Posterior cingulate gyrus (tissue), 11 donors: ENCODE measurements around the gene PLEKHA6.
"Not testable (repeated sequence)": the region's sequence is repeated elsewhere in the genome, so short reads cannot be mapped to it uniquely, and the experiment has no call there.

ENCODE experiments used
- DNase-seq, 10 donors: peaks; one replicate each; pipeline versions ENCODE4 v3.0.0 to v3.0.0-alpha.2; 2020 to 2021; ENCODE audit warnings: mixed read lengths in 3 of 10
- intact Hi-C: fragments of 100-400 bp; cut with DNase I; formaldehyde crosslinking; loops from one replicate; pipeline ENCODE4 v1.15.1; 2023

Gene PLEKHA6

DNA sequence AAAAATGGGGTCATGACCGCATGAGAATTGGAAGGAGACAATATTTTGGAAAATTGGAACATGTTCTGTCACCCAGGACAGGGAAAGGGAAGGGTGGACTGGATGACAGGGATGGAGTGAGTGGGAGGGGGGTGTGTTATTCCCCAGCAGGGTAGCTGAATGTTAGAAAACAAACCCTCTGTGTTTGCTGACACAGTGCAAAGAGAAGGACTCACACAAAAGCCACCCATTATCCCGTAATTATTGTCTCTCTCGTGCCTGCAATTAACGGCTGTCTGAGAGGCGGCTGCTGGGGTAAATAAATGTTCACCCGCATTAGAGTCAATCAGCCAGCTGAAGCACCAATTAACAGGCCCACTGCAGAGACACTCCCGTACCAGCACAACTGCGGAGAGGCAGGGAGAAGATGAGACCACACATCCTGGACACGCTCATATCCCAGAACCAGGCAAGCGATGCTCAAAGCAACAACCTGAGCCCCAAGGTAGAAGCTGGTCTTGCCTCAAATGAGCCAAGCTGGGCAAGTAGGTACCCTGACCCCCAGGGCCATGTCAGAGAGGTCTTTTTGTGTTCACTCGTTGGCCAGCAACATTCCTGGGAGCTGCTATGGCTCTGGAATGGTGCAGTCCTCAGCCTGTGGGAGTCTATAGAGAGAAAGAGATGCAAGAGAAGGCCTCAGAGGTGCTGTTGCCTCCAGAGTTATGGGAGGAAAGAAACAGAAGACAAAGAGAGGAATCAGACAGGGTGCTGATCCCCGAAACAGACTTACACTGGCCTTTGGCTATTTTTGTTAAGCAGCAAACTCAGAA is 19.4 kb downstream of the PLEKHA6 start:
- DNase-seq = no peak
- intact Hi-C loops = no loop called here

GRCh38 chr1:204339541-204339940 is 20.2 kb downstream of the PLEKHA6 start:
- DNase-seq = no peak

GRCh38 chr1:204338997-204339396 is 20.7 kb downstream of the PLEKHA6 start:
- intact Hi-C loops = no loop called here
- DNase-seq = peak in 1 of 10 donors; percentile 73

More at GRCh38 chr1:204339541-204339940, 20.2 kb downstream of the PLEKHA6 start:
- intact Hi-C loops = no loop called here

DNA sequence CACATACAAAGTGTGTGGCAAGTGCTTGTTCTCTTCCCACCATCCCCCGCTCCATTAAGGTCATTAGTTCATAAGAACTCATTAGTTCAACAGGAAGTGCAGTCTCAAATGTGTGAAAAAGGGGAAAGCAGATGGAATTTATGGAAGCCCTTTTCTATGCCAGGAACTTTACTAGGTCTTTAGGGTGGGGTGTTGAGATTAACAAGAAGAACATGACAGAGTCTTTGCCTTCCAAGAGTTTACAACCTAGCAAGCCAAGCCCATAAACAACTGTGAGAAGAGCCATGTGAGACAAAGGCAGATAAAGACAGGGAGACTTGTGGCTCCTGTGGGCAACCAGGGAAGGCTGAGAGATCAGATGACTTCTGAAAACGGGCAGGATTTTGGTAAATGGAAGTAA is 21.4 kb downstream of the PLEKHA6 start:
- intact Hi-C loops = no loop called here
- no peak for DNase-seq

DNA sequence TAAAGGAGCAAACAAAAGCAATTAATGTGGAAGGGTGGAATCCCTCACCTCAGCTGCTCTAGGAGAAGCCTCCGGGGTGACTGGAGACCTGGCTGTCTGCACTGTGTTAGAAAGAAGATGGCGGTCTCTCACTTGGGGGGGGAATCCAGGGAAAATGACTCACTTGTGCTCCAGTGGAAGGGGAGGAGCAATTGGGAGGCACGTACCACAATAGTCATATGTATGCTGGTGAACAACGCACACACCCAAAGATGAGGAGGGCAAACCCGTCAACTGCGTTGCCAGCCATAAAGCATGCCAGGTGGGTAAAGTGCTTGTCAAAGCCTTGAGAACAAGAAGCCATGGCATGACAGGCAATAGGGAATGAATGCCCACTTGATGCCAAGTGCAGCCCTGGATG is 22.1 kb downstream of the PLEKHA6 start:
- DNase-seq = no peak
- intact Hi-C loops = no loop called here

GRCh38 chr1:204337036-204337429 is 22.7 kb downstream of the PLEKHA6 start:
- no peak for DNase-seq
- intact Hi-C loops = no loop called here

GRCh38 chr1:204336421-204337035 is 23.2 kb downstream of the PLEKHA6 start:
- intact Hi-C loops = no loop called here
- DNase-seq = no peak

DNA sequence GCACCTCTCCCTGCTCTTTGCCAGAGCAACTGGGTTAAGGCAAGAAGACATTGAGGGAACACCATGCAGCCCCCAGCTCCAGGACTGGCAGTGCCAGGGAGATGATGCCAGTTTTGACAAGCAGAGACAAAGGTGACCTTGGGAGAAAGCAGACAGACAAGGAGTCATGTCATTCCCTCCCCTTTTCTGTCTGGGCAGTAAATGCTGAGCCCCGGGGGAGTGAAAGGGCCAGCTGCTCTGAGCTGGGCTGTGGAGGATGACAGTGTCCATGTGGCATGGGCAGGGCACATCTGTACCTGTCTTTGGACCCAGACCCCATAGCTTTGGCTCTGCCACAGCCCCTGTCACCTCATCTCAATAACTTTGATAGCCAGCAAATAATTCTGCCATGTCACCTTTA is 24.2 kb downstream of the PLEKHA6 start:
- no peak for DNase-seq
- intact Hi-C loops = no loop called here

- DNase-seq = no peak
- intact Hi-C loops = no loop called here
These were observed 24.6 kb downstream of the PLEKHA6 start for GRCh38 chr1:204335085-204335484.

DNA sequence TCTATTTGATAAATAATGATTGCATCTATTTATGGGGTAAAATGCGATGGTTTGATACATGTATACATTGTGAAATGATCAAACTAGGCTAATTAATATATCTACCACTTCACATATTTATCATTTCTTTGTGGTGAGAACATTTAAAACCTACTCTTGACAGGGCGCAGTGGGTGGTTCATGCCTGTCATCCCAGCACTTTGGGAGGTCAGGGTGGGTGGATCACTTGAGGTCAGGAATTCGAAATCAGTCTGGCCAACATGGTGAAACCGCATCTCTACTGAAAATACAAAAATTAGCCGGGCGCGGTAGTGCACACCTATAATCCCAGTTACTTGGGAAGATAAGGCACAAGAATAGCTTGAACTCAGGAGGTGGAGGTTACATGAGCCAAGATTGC is 25.3 kb downstream of the PLEKHA6 start:
- intact Hi-C loops = no loop called here
- no peak for DNase-seq

DNA sequence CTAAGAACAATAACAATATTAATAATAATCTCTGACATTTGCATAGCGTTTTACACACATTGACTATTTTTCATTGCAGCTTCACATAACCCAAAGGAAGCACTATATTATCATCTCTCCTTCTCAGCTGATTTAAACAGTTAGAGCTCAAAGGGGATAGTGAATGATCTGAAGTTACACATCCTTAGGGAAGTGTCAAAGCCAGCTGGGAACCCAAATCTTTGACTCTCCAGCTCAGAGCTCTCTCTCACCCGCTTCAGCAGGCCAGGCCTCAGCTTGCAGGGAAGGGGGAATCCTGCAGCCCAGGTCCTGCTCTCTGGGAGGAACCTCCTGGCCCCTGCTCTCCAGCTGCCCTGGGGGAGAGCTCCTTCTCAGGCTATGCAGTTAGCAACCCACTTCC is 26.3 kb downstream of the PLEKHA6 start:
- intact Hi-C loops = no loop called here
- no peak for DNase-seq

DNA sequence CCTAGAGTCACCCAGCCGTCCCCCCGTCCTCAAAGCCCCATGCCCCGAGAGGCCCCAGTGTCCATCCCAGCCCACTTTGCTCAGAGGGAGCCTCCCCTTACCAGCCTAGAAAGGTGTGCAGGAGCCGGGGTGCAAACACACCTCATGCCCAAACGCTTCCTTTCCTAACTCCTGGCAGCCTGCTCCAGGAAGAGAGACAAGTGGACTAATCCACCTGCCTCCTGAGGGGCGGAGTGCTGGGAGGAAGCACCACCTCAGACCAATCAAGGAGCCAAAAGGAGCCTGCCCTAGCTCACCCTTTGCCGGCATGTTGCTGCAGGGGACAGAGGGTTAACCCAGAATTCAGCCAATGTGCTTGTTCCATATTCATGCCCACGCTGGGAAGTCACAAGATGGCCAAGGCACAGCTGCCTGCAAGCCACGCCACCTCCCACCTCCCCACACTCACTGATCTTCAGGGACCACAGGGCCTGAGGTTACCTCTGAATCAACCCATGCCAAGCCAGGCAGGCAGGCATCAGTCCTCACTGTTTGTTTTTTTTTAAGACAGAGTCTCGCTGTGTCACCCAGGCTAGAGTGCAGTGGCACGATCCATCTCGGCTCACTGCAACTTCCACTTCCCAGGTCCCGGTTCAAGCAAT is 27.8 kb downstream of the PLEKHA6 start:
- DNase-seq = no peak
- intact Hi-C loops = no loop called here

DNA sequence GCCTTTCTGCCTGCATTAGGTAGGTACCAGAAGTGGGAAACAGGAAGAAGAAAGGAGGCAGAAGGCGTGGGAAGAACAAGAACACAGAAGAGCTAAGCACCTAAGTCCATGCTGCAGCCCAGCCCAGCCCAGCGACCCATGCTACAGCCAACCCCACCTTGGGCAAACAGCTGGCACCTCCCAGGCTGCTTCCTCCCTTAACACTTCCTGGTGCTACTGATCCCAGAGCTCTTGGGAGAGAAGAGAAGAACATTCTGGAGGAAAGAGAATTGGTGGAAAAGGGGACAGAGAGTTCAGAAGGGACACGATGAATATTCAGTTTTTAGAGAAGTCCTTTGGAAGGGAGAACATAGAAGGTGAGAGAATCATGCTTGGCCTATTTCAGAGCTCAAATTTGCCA is 28.5 kb downstream of the PLEKHA6 start:
- intact Hi-C loops = no loop called here
- DNase-seq = no peak

GRCh38 chr1:204327870-204328269 is 31.9 kb downstream of the PLEKHA6 start:
- intact Hi-C loops = not testable (repeated sequence)

DNA sequence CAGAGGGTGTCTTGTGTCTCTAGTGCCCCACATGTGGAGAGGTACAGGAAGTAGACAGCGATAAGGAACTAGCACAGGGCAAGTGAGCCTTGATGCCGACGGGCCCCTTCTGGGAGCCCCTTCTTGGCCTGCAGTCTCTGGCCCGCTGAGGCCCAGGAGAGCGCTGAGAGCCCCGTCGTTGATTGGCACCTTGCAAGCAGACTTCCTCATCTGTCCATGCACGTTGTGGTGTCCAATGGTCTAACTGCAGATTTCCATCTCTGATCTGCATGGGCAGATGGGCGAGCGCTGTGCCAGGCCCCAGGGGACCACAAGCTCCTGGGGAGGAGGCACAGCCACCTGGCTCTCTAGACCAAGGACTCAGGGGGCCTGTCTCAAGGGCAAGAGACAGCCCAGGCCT is 32.4 kb downstream of the PLEKHA6 start:
- no peak for DNase-seq
- intact Hi-C loops = no loop called here

More at GRCh38 chr1:204327870-204328269, 31.9 kb downstream of the PLEKHA6 start:
- DNase-seq = not testable (repeated sequence)

DNA sequence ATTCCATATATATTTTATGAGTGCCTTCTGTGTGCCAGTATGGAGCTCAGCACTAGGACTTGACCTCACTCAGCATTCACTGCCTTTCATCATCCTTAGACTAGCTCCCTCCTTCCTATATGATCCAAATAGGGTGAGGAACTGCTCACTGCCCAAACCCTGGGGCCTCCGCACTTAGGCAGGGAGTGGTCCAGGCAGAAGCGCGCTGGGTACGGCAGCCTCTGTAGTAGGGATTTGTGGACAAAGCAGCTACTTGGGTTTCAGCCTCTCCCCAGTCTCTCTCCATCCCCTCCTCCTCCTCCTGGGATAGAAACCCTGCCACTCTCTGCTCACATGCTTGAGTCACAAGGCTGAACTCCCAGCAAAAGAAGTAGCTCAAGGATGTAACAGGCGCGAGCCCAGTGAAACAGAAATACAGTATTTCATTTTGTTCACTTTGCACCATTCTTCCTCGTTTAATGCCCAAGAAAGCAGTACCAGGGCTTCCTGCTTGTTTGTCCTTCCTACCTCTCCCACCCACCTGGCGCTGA is 32.9 kb downstream of the PLEKHA6 start:
- no peak for DNase-seq
- intact Hi-C loops = no loop called here

DNA sequence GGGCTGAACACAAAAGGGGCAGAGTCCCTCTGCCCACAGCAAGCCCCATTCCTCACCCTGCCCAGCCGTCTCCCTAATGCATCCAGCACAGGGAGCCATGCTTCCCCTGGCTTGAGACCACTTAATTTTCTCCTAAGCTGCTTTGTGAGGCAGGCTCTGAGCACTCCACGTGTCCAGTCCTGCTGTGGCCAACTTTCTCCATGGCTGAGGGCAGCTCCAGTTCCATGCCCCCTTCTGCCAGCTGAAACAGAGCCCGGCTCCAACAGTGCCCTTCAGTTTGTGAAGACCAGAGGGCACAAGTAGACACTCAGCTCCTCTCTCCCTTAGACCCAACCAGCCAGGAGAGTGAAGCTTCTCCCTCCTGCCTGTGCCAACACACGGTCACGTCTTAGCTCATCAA is 33.8 kb downstream of the PLEKHA6 start:
- DNase-seq = peak in 2 of 10 donors; percentile 27 to 35
- intact Hi-C loops = no loop called here

DNA sequence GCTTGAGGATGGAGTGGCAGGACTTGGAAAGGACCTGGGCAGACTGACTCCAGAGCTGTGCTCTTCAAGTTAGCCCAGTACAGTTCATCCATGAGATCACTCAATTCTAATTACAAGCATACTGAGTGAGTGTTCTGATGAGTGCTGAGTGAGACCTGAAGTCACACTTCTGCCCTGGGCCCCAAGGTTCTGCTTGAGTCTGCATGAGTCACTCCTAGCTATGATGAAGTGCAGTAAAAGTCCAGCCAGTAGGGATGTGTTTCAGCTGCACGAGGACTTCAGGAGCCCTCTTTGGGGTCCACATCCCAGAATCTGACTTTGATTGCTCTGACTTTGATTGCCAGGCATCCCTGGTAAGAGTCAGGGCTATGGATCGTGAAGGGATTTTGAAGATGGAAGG is 35.8 kb downstream of the PLEKHA6 start:
- intact Hi-C loops = no loop called here
- no peak for DNase-seq

GRCh38 chr1:204322339-204322868 is 37.3 kb downstream of the PLEKHA6 start:
- no peak for DNase-seq
- intact Hi-C loops = no loop called here

GRCh38 chr1:204321665-204322064 is 38.1 kb downstream of the PLEKHA6 start:
- intact Hi-C loops = no loop called here
- DNase-seq = no peak

DNA sequence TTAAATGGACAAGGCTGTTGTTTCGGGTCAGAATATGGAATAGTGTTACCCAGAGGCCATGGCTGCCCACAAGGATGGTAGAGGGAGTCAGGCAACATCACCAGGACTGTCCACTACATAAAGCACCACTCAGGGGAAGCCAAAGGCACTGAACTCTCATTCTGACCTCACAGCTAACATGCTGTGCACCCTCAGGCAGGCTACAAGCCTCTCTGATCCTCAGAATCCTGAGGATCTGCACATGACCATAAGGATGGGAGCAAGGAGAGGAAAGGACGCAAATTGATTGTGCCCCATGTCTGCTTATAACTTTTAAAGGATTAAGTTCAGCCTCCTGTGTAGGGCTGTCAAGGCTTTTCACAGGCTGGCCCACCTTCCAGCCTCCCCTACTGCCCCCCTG is 38.7 kb downstream of the PLEKHA6 start:
- intact Hi-C loops = no loop called here
- no peak for DNase-seq
